Measurements from ENCODE around the gene SLCO1C1. TPM values are rescaled to one million over a fixed set of nuclear protein-coding genes. Genes with fewer than 3 reads are reported as not detected.
A peak's percentile ranks its signal among the peaks of the same experiment; 100 is the strongest.

Gene SLCO1C1
- total RNA-seq, 4 donors from 2014 or later, result 0.79 to 5.2 (median 4.0) TPM; not detected in 1

GRCh38 chr12:20718294-20718693 is 23.2 kb downstream of the SLCO1C1 start:
- no peak for DNase-seq
- Histone ChIP-seq H3K36me3 (no peaks in the 10 kb centered on the region), H3K9me3 (no peaks in the 10 kb centered on the region), H3K4me3 (no peak overlapping the region), H3K27me3 (no peaks in the 10 kb centered on the region), H3K27ac (no peak overlapping the region), H3K4me1 (peaks cover 0 to 22% (median 4%) of the 10 kb centered on the region in 4 donors)
- intact Hi-C loops (cut with DNase I; ENCODE audit: low total_unique reads) (no loop called here), in situ Hi-C loops (cut with MboI; ENCODE audit: low pct_ligation_motif_present in 1 of 4, low pct_unique_long_range_greater_than_20kb in 1 of 4, low sequenced_read_pairs in 3 of 4) (no loop called here)
- no peak for TF ChIP-seq POLR2A (IDR thresholded peaks at IDR 0.05)
- no peak for TF ChIP-seq POLR2AphosphoS5 (IDR thresholded peaks at IDR 0.05)
- no peak for TF ChIP-seq EP300 (IDR thresholded peaks at IDR 0.05; ENCODE audit: low read depth)
- TF ChIP-seq CTCF (IDR thresholded peaks at IDR 0.05), result no peak
- 78 to 87% methylated on average over 4 of the region's 4 CpGs for WGBS, 2 donors (ENCODE audit: low coverage in 1 of 2)

- in situ Hi-C loops (cut with MboI; ENCODE audit: low pct_ligation_motif_present in 1 of 4, low pct_unique_long_range_greater_than_20kb in 1 of 4, low sequenced_read_pairs in 3 of 4), result no loop called here
Measured at GRCh38 chr12:20722142-20722541, 27.0 kb downstream of the SLCO1C1 start.

DNA sequence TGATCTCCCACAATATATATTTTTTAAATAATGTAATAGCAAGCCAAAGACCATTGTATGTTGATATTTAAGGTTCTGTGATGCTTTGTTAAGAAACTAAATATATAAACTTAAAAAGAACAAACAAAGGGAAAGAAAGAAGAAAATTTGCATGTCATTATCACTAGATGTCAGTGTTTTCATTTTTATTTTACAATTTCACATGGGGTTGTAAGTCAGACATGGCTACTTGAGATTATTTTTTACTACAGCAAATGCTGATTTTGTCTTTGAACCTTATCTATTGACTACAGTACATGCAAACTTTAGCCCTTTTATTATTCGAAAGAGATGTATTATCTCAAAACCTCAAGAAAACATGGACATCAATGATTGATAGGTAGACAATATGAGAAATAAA is 36.1 kb downstream of the SLCO1C1 start:
- H3K4me3 ChIP-seq, result no peak overlapping the region
- no peaks in the 10 kb centered on the region for H3K36me3 ChIP-seq
- H3K9me3 ChIP-seq, result no peaks in the 10 kb centered on the region
- 62 to 77% methylated on average over 1 of the region's 1 CpG for WGBS, 2 donors (ENCODE audit: low coverage in 1 of 2)
- no peak overlapping the region for H3K27ac ChIP-seq
- no peak for DNase-seq
- in situ Hi-C loops (cut with MboI; ENCODE audit: low pct_ligation_motif_present in 1 of 4, low pct_unique_long_range_greater_than_20kb in 1 of 4, low sequenced_read_pairs in 3 of 4), result no loop called here
- H3K27me3 ChIP-seq, result no peaks in the 10 kb centered on the region
- intact Hi-C loops (cut with DNase I; ENCODE audit: low total_unique reads), result no loop called here
- no peak for TF ChIP-seq CTCF (IDR thresholded peaks at IDR 0.05)
- TF ChIP-seq POLR2A (IDR thresholded peaks at IDR 0.05), result no peak
- no peak for TF ChIP-seq EP300 (IDR thresholded peaks at IDR 0.05; ENCODE audit: low read depth)
- no peak for TF ChIP-seq POLR2AphosphoS5 (IDR thresholded peaks at IDR 0.05)
- no peaks in the 10 kb centered on the region for H3K4me1 ChIP-seq

More at GRCh38 chr12:20722142-20722541, 27.0 kb downstream of the SLCO1C1 start:
- Histone ChIP-seq H3K9me3 (no peaks in the 10 kb centered on the region), H3K36me3 (no peaks in the 10 kb centered on the region), H3K4me1 (peaks cover 0 to 7% (median 0%) of the 10 kb centered on the region in 4 donors), H3K27me3 (no peaks in the 10 kb centered on the region), H3K4me3 (no peak overlapping the region), H3K27ac (no peak overlapping the region)
- DNase-seq, result peak; percentile 12
- intact Hi-C loops (cut with DNase I; ENCODE audit: low total_unique reads), result no loop called here
- TF ChIP-seq POLR2A (IDR thresholded peaks at IDR 0.05) (no peak), CTCF (IDR thresholded peaks at IDR 0.05) (no peak), EP300 (IDR thresholded peaks at IDR 0.05; ENCODE audit: low read depth) (no peak), POLR2AphosphoS5 (IDR thresholded peaks at IDR 0.05) (no peak)
- 35 to 50% methylated on average over 1 of the region's 1 CpG for WGBS, 2 donors (ENCODE audit: low coverage in 1 of 2)

- intact Hi-C loops (cut with DNase I; ENCODE audit: low total_unique reads), result no loop called here
- WGBS, 2 donors (ENCODE audit: low coverage in 1 of 2), result 86 to 100% methylated on average over 1 of the region's 1 CpG
- H3K27ac ChIP-seq, result no peak overlapping the region
- no peaks in the 10 kb centered on the region for H3K4me1 ChIP-seq
- TF ChIP-seq POLR2A (IDR thresholded peaks at IDR 0.05), result no peak
- TF ChIP-seq POLR2AphosphoS5 (IDR thresholded peaks at IDR 0.05), result no peak
- TF ChIP-seq EP300 (IDR thresholded peaks at IDR 0.05; ENCODE audit: low read depth), result no peak
- TF ChIP-seq CTCF (IDR thresholded peaks at IDR 0.05), result no peak
- H3K9me3 ChIP-seq, result no peaks in the 10 kb centered on the region
- H3K36me3 ChIP-seq, result no peaks in the 10 kb centered on the region
- H3K4me3 ChIP-seq, result no peak overlapping the region
- in situ Hi-C loops (cut with MboI; ENCODE audit: low pct_ligation_motif_present in 1 of 4, low pct_unique_long_range_greater_than_20kb in 1 of 4, low sequenced_read_pairs in 3 of 4), result no loop called here
- no peaks in the 10 kb centered on the region for H3K27me3 ChIP-seq
- no peak for DNase-seq
Measured at GRCh38 chr12:20740972-20741371, 45.8 kb downstream of the SLCO1C1 start.
